ENCODE data around the gene CD177. TPM values are rescaled to one million over a fixed set of nuclear protein-coding genes. Genes with fewer than 3 reads are reported as not detected.
"Not testable (repeated sequence)": the region's sequence is repeated elsewhere in the genome, so short reads cannot be mapped to it uniquely, and the experiment has no call there.

CD177 gene
- polyA plus RNA-seq, 1 experiment, result 1.7 TPM

DNA sequence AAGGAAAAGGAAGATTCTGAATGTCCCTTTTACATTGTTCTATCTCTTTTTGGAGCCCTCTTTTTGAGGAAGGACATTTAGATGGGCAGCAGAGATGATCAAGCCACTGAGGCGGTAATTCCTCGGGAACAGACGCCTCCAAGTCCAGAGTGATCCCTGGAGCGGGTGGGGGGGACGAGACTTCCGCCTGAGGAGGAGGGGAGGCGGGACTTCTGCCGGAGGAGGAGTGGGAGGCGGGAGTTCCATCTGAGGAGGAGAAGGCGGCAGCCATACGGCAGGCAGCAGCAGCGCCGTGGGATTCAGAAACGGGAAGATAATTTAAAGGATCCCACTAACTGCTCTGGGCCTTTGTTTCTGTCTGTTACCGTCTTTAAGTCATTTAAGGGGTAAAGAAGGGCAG lies 37.6 kb upstream of the CD177 start:
- H3K36me3 ChIP-seq (ENCODE audit: control insufficient read depth, insufficient read depth, low read length), result no peaks in the 10 kb centered on the region
- TF ChIP-seq CTCF (IDR thresholded peaks at IDR 0.05; ENCODE audit: insufficient read depth, low read depth, low read length), result no peak
- no peak overlapping the region for H3K4me3 ChIP-seq (ENCODE audit: low read depth, low read length)
- no peaks in the 10 kb centered on the region for H3K27me3 ChIP-seq (ENCODE audit: control insufficient read depth, insufficient read depth, low read length)
- POLR2A ChIA-PET, result no interaction called here
- CTCF ChIA-PET, result no interaction called here
- no peak for DNase-seq (ENCODE audit: low read depth)

DNA sequence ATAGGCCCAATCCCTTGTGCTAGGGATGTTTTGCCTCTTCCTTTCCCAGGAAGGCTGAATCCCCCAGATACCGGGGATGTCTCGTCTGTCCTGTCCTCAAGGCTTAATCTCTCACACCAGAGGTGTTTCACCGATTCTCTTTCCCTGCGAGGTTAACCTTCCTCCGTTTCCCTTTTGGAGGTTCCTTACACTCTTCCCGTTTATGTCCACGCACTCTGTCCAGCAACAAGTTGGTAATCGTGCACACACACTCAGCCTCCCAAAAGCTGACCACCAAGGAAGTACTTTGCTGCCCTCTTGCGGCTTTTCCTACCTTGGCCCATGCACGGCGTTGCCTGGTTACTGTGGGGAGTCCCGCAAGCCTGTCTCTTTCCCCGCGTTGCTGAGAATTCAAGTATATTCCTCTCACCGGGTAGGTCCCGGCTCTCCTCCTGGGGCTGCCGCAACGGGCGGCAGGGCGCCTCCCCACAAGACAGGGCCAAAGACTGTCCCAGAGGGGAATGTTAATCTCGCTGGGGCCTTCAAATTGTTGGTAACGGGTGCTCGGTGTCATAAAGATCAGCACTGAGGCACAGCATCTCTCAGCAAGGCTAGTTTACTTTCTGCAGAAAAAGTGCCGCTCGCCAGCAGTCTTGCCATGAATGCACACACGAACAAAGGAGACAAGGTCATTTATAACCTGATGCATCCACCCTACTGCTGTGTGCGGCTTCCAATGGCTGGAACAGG lies 36.7 kb upstream of the CD177 start:
- H3K4me3 ChIP-seq (ENCODE audit: low read depth, low read length), result no peak overlapping the region
- ChIA-PET CTCF (no interaction called here), POLR2A (no interaction called here)
- H3K36me3 ChIP-seq (ENCODE audit: control insufficient read depth, insufficient read depth, low read length), result no peaks in the 10 kb centered on the region
- no peak for DNase-seq (ENCODE audit: low read depth)
- H3K27me3 ChIP-seq (ENCODE audit: control insufficient read depth, insufficient read depth, low read length), result no peaks in the 10 kb centered on the region
- peak; percentile 58 for TF ChIP-seq CTCF (IDR thresholded peaks at IDR 0.05; ENCODE audit: insufficient read depth, low read depth, low read length)

GRCh38 chr19:43318203-43318602 lies 35.3 kb upstream of the CD177 start:
- ChIA-PET CTCF (no interaction called here), POLR2A (no interaction called here)
- Histone ChIP-seq H3K36me3 (ENCODE audit: control insufficient read depth, insufficient read depth, low read length) (no peaks in the 10 kb centered on the region), H3K27me3 (ENCODE audit: control insufficient read depth, insufficient read depth, low read length) (no peaks in the 10 kb centered on the region), H3K4me3 (ENCODE audit: low read depth, low read length) (no peak overlapping the region)
- no peak for DNase-seq (ENCODE audit: low read depth)
- TF ChIP-seq CTCF (IDR thresholded peaks at IDR 0.05; ENCODE audit: insufficient read depth, low read depth, low read length), result no peak

- ChIA-PET POLR2A (no interaction called here), CTCF (interaction anchor here (1.0 kb wide), 1 partner anchor 108 kb away, joined by 3 read pairs; no protein-coding TSS in a partner anchor)
- Histone ChIP-seq H3K27me3 (ENCODE audit: control insufficient read depth, insufficient read depth, low read length) (no peaks in the 10 kb centered on the region), H3K4me3 (ENCODE audit: low read depth, low read length) (no peak overlapping the region), H3K36me3 (ENCODE audit: control insufficient read depth, insufficient read depth, low read length) (no peaks in the 10 kb centered on the region)
- DNase-seq (ENCODE audit: low read depth), result peak; percentile 9
- no peak for TF ChIP-seq CTCF (IDR thresholded peaks at IDR 0.05; ENCODE audit: insufficient read depth, low read depth, low read length)
These were observed 34.6 kb upstream of the CD177 start for GRCh38 chr19:43318796-43319314.

- ChIA-PET CTCF (no interaction called here), POLR2A (no interaction called here)
- Histone ChIP-seq H3K36me3 (ENCODE audit: control insufficient read depth, insufficient read depth, low read length) (no peaks in the 10 kb centered on the region), H3K4me3 (ENCODE audit: low read depth, low read length) (no peak overlapping the region), H3K27me3 (ENCODE audit: control insufficient read depth, insufficient read depth, low read length) (no peaks in the 10 kb centered on the region)
- no peak for DNase-seq (ENCODE audit: low read depth)
- no peak for TF ChIP-seq CTCF (IDR thresholded peaks at IDR 0.05; ENCODE audit: insufficient read depth, low read depth, low read length)
These were observed 32.9 kb upstream of the CD177 start for GRCh38 chr19:43320546-43320945.

- H3K27me3 ChIP-seq (ENCODE audit: control insufficient read depth, insufficient read depth, low read length); H3K36me3 ChIP-seq (ENCODE audit: control insufficient read depth, insufficient read depth, low read length); DNase-seq (ENCODE audit: low read depth); CTCF ChIA-PET; POLR2A ChIA-PET; H3K4me3 ChIP-seq (ENCODE audit: low read depth, low read length): not testable (repeated sequence)
These were observed 26.7 kb upstream of the CD177 start for GRCh38 chr19:43326761-43327160.

DNA sequence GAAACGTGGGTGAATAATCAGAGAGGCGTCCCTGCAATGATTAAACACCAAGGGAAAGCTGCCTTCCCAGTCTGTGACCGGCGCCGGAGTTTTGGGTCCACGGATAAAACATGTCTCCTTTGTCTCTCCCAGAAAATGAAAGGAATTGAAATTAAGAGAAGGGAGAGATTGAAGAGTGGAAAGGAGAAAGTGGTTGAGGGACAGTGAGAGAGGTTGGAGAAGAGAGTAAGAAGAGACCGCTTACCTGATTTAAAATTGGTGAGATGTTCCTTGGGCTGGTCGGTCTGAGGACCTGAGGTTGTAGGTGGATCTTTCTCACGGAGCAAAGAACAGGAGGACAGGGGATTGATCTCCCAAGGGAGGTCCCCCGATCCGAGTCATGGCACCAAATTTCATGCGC lies 24.9 kb upstream of the CD177 start:
- CTCF ChIA-PET, result not testable (repeated sequence)

GRCh38 chr19:43329049-43329448 lies 24.4 kb upstream of the CD177 start:
- H3K27me3 ChIP-seq (ENCODE audit: control insufficient read depth, insufficient read depth, low read length); H3K36me3 ChIP-seq (ENCODE audit: control insufficient read depth, insufficient read depth, low read length); POLR2A ChIA-PET; H3K4me3 ChIP-seq (ENCODE audit: low read depth, low read length); DNase-seq (ENCODE audit: low read depth); CTCF ChIA-PET: not testable (repeated sequence)

More for the DNA sequence above, 24.9 kb upstream of the CD177 start:
- H3K27me3 ChIP-seq (ENCODE audit: control insufficient read depth, insufficient read depth, low read length); H3K4me3 ChIP-seq (ENCODE audit: low read depth, low read length); POLR2A ChIA-PET; DNase-seq (ENCODE audit: low read depth); H3K36me3 ChIP-seq (ENCODE audit: control insufficient read depth, insufficient read depth, low read length): not testable (repeated sequence)
